GM13977 (cell line): ENCODE results near the gene TNS1.

Source experiments
- DNase-seq: peaks from one replicate; pipeline ENCODE4 v3.0.0; 2012; ENCODE audit warnings: low spot score
- CTCF ChIP-seq: IDR thresholded peaks from 2 replicates; pipeline ENCODE4 v1.5.1; 2012; ENCODE audit warnings: mild to moderate bottlenecking, control low read depth; ENCODE audit not compliant: insufficient read depth; ENCODE audit errors: extremely low read depth, missing control alignments
- in situ Hi-C: fragments of 300-500 bp; cut with MboI; formaldehyde crosslinking; loops from one replicate; pipeline ENCODE4 v1.12.0; 2022; ENCODE audit warnings: low sequenced_read_pairs, low pct_unique_long_range_greater_than_20kb, mixed read lengths, inconsistent platforms; ENCODE audit not compliant: unreplicated experiment

TNS1 gene

GRCh38 chr2:217873371-217873770 is 129.4 kb downstream of the TNS1 start:
- no peak for DNase-seq
- no peak for TF ChIP-seq CTCF
- in situ Hi-C loops, result no loop called here

- in situ Hi-C loops, result no loop called here
- DNase-seq, result no peak
- TF ChIP-seq CTCF, result no peak
These were observed 130.5 kb downstream of the TNS1 start for GRCh38 chr2:217872319-217872718.

GRCh38 chr2:217870528-217871011 is 132.2 kb downstream of the TNS1 start:
- TF ChIP-seq CTCF, result no peak
- in situ Hi-C loops, result no loop called here
- no peak for DNase-seq

- no peak for TF ChIP-seq CTCF
- no peak for DNase-seq
- in situ Hi-C loops, result no loop called here
These were observed 133.9 kb downstream of the TNS1 start for GRCh38 chr2:217868911-217869334.

GRCh38 chr2:217868265-217868892 is 134.4 kb downstream of the TNS1 start:
- in situ Hi-C loops, result no loop called here
- no peak for TF ChIP-seq CTCF

GRCh38 chr2:217866457-217866856 is 136.3 kb downstream of the TNS1 start:
- in situ Hi-C loops, result no loop called here
- no peak for DNase-seq
- no peak for TF ChIP-seq CTCF

More at GRCh38 chr2:217868265-217868892, 134.4 kb downstream of the TNS1 start:
- DNase-seq, result no peak
